ENCODE data around the gene SERPINH1. TPM values are rescaled to one million over a fixed set of nuclear protein-coding genes. Genes with fewer than 3 reads are reported as not detected.

Gene SERPINH1
- polyA plus RNA-seq, 3 donors, result 291 to 341 (median 336) TPM

DNA sequence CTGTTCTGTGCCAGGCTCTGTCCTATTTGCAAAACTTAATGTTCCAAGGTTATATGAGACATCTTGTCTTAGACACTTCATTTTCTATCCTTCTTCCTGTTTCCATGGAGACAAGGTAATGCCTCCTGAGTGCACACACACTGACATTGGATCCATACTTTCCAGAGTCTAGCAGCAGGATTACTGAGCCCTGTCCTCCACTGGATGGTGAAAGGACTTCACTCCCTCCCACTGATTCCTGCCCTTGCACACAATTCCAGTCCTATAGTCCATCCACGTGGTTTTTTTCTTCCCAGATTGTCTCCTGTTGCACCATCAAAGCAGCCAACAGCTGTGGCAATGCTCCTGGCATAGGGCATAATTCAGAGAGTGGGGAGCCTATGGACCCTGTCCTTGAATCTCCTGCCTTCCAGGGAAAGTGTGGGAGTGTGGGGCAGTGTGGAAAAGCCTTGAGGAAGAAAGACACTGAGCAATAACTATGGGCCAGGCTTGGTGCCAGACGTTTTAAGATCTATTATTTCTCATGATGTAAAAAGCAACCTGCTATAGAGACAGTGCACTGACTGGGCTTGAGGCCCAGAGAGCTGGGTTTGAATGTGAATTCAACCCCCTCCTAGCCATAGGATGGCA lies 31.3 kb downstream of the SERPINH1 start:
- no peak for DNase-seq (ENCODE audit: low read depth in 3 of 3, low spot score in 2 of 3)

GRCh38 chr11:75594211-75594610 lies 32.2 kb downstream of the SERPINH1 start:
- no peak for DNase-seq (ENCODE audit: low read depth in 3 of 3, low spot score in 2 of 3)

- DNase-seq (ENCODE audit: low read depth in 3 of 3, low spot score in 2 of 3), result no peak
These were observed 33.4 kb downstream of the SERPINH1 start for GRCh38 chr11:75595429-75595828.

DNA sequence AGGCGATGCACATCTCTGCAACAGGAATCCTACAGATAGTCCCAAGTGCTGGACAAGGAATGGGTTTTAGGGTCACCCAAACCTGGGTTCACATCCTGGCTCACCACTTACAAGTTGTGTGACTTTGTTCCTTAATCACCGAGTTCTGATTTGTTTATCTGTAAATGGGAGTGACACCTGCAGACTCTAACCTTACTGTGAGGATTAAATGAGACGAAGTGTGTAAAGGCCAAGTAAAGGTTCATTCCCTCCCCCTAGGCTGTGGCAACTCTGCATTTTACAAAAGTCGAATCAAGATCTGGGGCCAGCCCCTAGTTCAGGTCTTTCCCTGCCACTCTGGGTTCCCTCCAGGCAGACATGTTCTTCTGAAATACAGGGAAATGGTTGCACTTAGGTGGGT lies 34.9 kb downstream of the SERPINH1 start:
- no peak for DNase-seq (ENCODE audit: low read depth in 3 of 3, low spot score in 2 of 3)

GRCh38 chr11:75597636-75598035 lies 35.6 kb downstream of the SERPINH1 start:
- no peak for DNase-seq (ENCODE audit: low read depth in 3 of 3, low spot score in 2 of 3)

- DNase-seq (ENCODE audit: low read depth in 3 of 3, low spot score in 2 of 3), result no peak
These were observed 36.2 kb downstream of the SERPINH1 start for GRCh38 chr11:75598264-75598663.

DNA sequence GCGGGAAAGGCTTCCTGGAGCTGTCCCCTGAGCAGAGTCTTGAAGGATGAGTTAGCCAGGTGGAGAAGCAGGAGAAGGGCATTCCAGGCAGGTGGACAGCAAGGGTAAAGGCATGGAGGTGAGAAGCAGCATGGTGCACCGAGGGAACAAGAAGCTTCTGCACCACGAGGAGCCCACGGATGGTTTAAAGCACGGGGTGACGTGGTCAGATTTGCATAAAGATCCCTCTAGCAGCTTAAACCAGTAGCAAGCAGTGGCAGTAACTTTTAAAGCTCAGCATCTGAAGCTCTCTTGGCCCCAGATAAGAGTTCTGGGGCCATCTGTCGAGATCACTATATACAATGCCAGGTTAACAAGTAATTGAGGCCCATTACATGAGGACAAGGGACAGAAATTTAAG lies 36.8 kb downstream of the SERPINH1 start:
- DNase-seq (ENCODE audit: low read depth in 3 of 3, low spot score in 2 of 3), result no peak

DNA sequence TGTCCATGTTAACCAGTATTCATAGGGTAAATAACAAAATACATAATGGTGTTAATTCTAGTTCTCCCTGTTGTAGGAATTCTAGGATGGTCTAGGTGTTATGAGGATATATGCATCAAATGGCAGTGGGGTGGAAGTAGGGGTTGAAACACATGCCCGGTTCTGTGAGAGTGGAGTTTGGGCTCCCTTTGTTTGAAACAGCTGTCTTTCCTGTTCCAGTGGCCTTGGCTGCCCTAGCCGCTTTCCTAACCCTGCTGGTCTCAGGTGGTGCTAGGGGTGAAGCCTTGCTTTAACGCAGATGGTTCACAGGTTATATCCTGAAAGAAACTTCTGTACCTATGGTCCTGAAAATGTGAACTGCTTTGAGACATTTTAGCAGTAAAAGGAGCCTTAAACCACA lies 38.3 kb downstream of the SERPINH1 start:
- DNase-seq (ENCODE audit: low read depth in 3 of 3, low spot score in 2 of 3), result no peak

- DNase-seq (ENCODE audit: low read depth in 3 of 3, low spot score in 2 of 3), result no peak
These were observed 39.4 kb downstream of the SERPINH1 start for GRCh38 chr11:75601494-75601893.

DNA sequence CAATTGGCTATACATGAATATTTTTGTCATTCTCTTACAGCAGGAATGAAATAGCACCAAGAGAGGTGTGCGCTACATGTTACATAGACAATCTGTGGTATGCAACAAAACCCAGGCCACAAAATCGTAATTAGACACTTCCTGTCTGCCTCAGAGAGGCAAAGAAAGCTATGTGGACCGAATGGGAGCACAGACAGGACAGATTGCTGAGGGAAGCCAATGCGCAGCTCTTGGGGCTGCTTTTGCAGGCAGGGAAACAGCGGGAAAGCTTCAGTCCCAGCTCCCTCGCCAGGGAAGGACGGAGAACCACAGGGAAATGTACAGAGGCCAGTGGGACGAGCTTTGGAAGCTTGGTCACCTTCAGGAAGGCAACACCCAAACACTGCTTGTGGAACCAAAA lies 40.9 kb downstream of the SERPINH1 start:
- no peak for DNase-seq (ENCODE audit: low read depth in 3 of 3, low spot score in 2 of 3)

DNA sequence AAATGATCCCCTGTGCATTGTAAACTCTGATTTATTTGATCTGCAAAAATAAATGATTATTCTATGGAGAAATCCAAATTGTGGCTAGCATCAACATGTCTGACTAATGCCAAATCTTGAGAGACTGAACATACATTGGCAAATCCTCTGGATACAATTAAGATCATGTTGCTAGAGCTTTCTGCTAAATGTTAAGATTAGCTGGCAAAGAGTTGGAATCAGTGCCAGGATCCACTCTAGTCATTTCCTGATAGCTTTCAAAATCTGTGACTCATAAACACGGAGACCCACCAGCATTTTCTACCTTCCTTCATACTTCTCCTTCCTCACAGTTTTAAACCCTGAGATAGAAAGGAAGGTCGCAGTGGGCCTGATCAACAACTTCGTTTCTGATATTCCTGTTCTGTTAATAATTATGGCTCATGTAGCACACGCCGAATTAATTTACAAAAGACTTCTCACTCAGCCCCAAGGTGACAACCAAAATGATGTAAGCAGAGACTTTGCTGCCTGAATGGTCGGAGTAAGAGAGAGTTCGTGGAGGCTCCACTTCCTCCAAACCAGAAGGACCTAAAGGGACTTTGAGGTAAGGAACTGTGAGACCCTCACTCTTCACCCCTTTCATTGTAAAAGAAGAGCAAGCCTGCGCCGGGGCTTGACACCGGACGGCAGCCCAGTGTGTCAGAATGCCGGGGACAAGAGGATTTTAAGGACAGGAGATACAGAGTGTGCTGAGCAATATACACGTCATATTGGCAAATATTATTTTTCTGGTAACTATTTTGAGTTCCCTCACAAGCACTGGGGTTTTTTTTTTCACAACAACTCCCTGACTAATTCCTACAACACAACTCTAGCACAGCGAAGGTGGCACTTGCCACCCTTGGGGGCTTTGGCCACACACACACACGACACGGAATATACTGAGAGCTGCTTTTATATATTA lies 42.0 kb downstream of the SERPINH1 start:
- DNase-seq (ENCODE audit: low read depth in 3 of 3, low spot score in 2 of 3), result no peak

GRCh38 chr11:75606099-75606498 lies 44.0 kb downstream of the SERPINH1 start:
- DNase-seq (ENCODE audit: low read depth in 3 of 3, low spot score in 2 of 3), result no peak

- DNase-seq (ENCODE audit: low read depth in 3 of 3, low spot score in 2 of 3), result no peak
These were observed 49.8 kb downstream of the SERPINH1 start for GRCh38 chr11:75611823-75612222.

GRCh38 chr11:75615751-75616150 lies 53.7 kb downstream of the SERPINH1 start:
- DNase-seq (ENCODE audit: low read depth in 3 of 3, low spot score in 2 of 3), result no peak

- no peak for DNase-seq (ENCODE audit: low read depth in 3 of 3, low spot score in 2 of 3)
These were observed 54.2 kb downstream of the SERPINH1 start for GRCh38 chr11:75616281-75616680.

Other genes with a start within 250 kb of the SERPINH1 start
- 10 to 100 TPM; 24.0 to 29.1 (median 24.4) TPM for gene ARRB1, start 210.6 kb upstream of the SERPINH1 start, polyA plus RNA-seq (ENCODE audit: insufficient read length in 3 of 3)
- 1,000 to 10,000 TPM; 2,692 to 2,738 (median 2,717) TPM for gene RPS3, start 162.7 kb upstream of the SERPINH1 start, polyA plus RNA-seq (ENCODE audit: insufficient read length in 3 of 3)
- gene KLHL35, start 129.1 kb upstream of the SERPINH1 start, polyA plus RNA-seq (ENCODE audit: insufficient read length in 3 of 3), result under 1 TPM; 0.45 to 0.62 (median 0.58) TPM
- 1 to 10 TPM; 5.8 to 8.5 (median 6.9) TPM for gene GDPD5, start 36.3 kb upstream of the SERPINH1 start, polyA plus RNA-seq (ENCODE audit: insufficient read length in 3 of 3)
- 10 to 100 TPM in 1 of 3 donors, 1 to 10 TPM in 2; 7.7 to 10.6 (median 9.5) TPM for gene MAP6, start 106.8 kb downstream of the SERPINH1 start, polyA plus RNA-seq (ENCODE audit: insufficient read length in 3 of 3)
- gene MOGAT2, start 155.6 kb downstream of the SERPINH1 start, polyA plus RNA-seq (ENCODE audit: insufficient read length in 3 of 3), result 1 to 10 TPM in 2 of 3 donors, under 1 TPM in 1; 0.69 to 1.7 (median 1.6) TPM
- 1 to 10 TPM; 3.9 to 4.6 (median 4.0) TPM for gene DGAT2, start 206.5 kb downstream of the SERPINH1 start, polyA plus RNA-seq (ENCODE audit: insufficient read length in 3 of 3)

Measured in right renal cortex interstitium (tissue), 3 donors.